Sigmoid colon (tissue), 4 donors: ENCODE results near the gene RAB3GAP2.

Experiments used
- POLR2A ChIP-seq, 2 donors: fragments of 450-650 bp; IDR thresholded peaks; one replicate each; pipeline ENCODE4 v1.6.1; 2016; ENCODE audit warnings: antibody characterized with exemption in 2 of 2, mild to moderate bottlenecking in 2 of 2, moderate library complexity in 2 of 2
- POLR2AphosphoS5 ChIP-seq, 4 donors: sonication (generic); formaldehyde crosslinking; IDR thresholded peaks; one replicate each; pipeline ENCODE4 v1.6.1; 2017; ENCODE audit warnings: antibody characterized with exemption in 4 of 4
- TF ChIP-seq, protein P1 (sequence below), 4 experiments: fragments of 450-650 bp in 3 of 4; fragments of 200-600 bp in 1 of 4; IDR thresholded peaks; one replicate each; pipeline ENCODE4 v1.5.1; 2016 to 2019; ENCODE audit warnings: antibody characterized with exemption in 4 of 4, mild to moderate bottlenecking in 3 of 4, moderate library complexity in 2 of 4

DNA sequence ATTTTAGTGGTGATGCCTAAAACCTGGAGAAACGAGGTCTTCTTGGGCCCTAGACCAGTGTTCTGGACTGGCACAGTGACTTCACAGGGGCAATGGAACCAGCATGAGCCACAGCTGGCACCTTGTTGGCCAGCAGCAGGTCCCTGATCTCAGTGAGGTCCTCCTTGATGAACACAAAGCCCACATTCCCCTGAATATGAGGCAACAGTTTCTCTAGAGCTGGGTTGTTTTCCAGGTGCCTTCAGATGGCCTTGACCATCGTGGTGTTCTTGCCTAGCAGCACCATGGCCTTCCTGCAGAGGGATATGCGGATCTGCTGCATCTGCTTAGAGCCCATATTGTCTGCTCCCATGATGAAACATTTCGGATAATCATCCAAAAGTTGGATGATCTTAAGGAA, 44.9 kb upstream of the RAB3GAP2 start:
- TF ChIP-seq POLR2A (IDR thresholded peaks at IDR 0.05), result no peak
- TF ChIP-seq, protein P1, sequence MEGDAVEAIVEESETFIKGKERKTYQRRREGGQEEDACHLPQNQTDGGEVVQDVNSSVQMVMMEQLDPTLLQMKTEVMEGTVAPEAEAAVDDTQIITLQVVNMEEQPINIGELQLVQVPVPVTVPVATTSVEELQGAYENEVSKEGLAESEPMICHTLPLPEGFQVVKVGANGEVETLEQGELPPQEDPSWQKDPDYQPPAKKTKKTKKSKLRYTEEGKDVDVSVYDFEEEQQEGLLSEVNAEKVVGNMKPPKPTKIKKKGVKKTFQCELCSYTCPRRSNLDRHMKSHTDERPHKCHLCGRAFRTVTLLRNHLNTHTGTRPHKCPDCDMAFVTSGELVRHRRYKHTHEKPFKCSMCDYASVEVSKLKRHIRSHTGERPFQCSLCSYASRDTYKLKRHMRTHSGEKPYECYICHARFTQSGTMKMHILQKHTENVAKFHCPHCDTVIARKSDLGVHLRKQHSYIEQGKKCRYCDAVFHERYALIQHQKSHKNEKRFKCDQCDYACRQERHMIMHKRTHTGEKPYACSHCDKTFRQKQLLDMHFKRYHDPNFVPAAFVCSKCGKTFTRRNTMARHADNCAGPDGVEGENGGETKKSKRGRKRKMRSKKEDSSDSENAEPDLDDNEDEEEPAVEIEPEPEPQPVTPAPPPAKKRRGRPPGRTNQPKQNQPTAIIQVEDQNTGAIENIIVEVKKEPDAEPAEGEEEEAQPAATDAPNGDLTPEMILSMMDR (IDR thresholded peaks at IDR 0.05), result no peak
- no peak for TF ChIP-seq POLR2AphosphoS5 (IDR thresholded peaks at IDR 0.05)
